ENCODE results near the gene AGAP1.

The AGAP1 gene

GRCh38 chr2:235506997-235507615, 13.3 kb downstream of the AGAP1 start:
- WGBS, 2 experiments: 85 to 86% methylated on average over 25 of the region's 25 CpGs
- no peaks in the 10 kb centered on the region for H3K9me3 ChIP-seq (ENCODE audit: control insufficient read depth, low read length)
- peaks cover 31% of the 10 kb centered on the region for H3K4me1 ChIP-seq (ENCODE audit: control insufficient read depth, insufficient read depth, low read length)
- H3K4me3 ChIP-seq (ENCODE audit: insufficient read depth, low read depth, low read length): no peak overlapping the region
- H3K27me3 ChIP-seq (ENCODE audit: control insufficient read depth, insufficient read depth, low read length, poor library complexity, severe bottlenecking): no peaks in the 10 kb centered on the region
- H3K36me3 ChIP-seq (ENCODE audit: control insufficient read depth, insufficient read depth, low read length): no peaks in the 10 kb centered on the region
- no peak overlapping the region for H3K27ac ChIP-seq (ENCODE audit: insufficient read depth, low read depth, low read length, poor library complexity, severe bottlenecking)

DNA sequence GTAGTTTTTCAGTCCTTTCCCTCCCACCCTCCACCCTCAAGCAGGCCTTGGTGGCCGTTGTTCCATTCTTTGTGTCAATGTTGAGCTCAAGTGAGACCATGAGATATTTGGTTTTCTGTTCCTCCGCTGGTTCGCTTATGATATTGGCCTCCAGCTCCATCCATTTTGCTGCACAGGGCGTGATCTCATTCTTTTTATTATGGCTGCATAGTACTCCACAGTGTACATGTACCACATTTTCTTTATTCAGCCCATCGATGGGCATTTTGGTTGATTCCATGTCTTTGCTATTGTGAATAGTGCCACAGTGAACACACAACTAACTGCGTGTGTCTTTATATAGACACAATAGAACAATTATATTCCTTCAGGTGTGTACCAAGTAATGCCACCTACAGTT, 14.1 kb downstream of the AGAP1 start:
- 91% methylated on average over 5 to 6 of the region's 6 CpGs for WGBS, 2 experiments
- peaks cover 25% of the 10 kb centered on the region for H3K4me1 ChIP-seq (ENCODE audit: control insufficient read depth, insufficient read depth, low read length)
- no peak overlapping the region for H3K27ac ChIP-seq (ENCODE audit: insufficient read depth, low read depth, low read length, poor library complexity, severe bottlenecking)
- no peaks in the 10 kb centered on the region for H3K36me3 ChIP-seq (ENCODE audit: control insufficient read depth, insufficient read depth, low read length)
- no peaks in the 10 kb centered on the region for H3K9me3 ChIP-seq (ENCODE audit: control insufficient read depth, low read length)
- no peaks in the 10 kb centered on the region for H3K27me3 ChIP-seq (ENCODE audit: control insufficient read depth, insufficient read depth, low read length, poor library complexity, severe bottlenecking)
- no peak overlapping the region for H3K4me3 ChIP-seq (ENCODE audit: insufficient read depth, low read depth, low read length)

GRCh38 chr2:235508371-235509160, 14.7 kb downstream of the AGAP1 start:
- Histone ChIP-seq H3K36me3 (ENCODE audit: control insufficient read depth, insufficient read depth, low read length) (no peaks in the 10 kb centered on the region), H3K27me3 (ENCODE audit: control insufficient read depth, insufficient read depth, low read length, poor library complexity, severe bottlenecking) (no peaks in the 10 kb centered on the region), H3K4me3 (ENCODE audit: insufficient read depth, low read depth, low read length) (no peak overlapping the region), H3K9me3 (ENCODE audit: control insufficient read depth, low read length) (no peaks in the 10 kb centered on the region), H3K4me1 (ENCODE audit: control insufficient read depth, insufficient read depth, low read length) (peaks cover 18% of the 10 kb centered on the region), H3K27ac (ENCODE audit: insufficient read depth, low read depth, low read length, poor library complexity, severe bottlenecking) (no peak overlapping the region)
- 93 to 95% methylated on average over 26 of the region's 26 CpGs for WGBS, 2 experiments

DNA sequence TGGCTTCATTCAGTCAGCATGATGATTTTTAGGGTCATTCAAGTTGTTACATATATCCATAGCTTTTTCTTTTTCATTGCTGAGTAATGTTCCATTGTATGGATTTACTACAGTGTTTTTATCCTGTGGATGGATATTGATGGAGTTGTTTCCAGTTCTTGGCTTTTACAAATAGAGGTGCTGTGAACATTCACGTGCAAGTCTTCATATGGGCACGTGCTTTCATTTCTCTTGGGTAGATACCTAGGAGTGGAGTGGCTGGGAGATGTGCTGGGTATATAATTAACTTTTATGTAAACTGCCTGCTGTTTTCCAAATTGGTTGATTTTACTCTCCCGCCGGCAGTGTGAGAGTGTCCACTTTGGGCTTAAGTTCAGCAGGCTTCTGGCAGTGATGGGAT, 16.5 kb downstream of the AGAP1 start:
- no peaks in the 10 kb centered on the region for H3K36me3 ChIP-seq (ENCODE audit: control insufficient read depth, insufficient read depth, low read length)
- H3K27me3 ChIP-seq (ENCODE audit: control insufficient read depth, insufficient read depth, low read length, poor library complexity, severe bottlenecking): no peaks in the 10 kb centered on the region
- no peak overlapping the region for H3K4me3 ChIP-seq (ENCODE audit: insufficient read depth, low read depth, low read length)
- H3K4me1 ChIP-seq (ENCODE audit: control insufficient read depth, insufficient read depth, low read length): peaks cover 8% of the 10 kb centered on the region
- WGBS, 2 experiments: 93 to 95% methylated on average over 4 of the region's 4 CpGs
- H3K9me3 ChIP-seq (ENCODE audit: control insufficient read depth, low read length): no peaks in the 10 kb centered on the region
- no peak overlapping the region for H3K27ac ChIP-seq (ENCODE audit: insufficient read depth, low read depth, low read length, poor library complexity, severe bottlenecking)

DNA sequence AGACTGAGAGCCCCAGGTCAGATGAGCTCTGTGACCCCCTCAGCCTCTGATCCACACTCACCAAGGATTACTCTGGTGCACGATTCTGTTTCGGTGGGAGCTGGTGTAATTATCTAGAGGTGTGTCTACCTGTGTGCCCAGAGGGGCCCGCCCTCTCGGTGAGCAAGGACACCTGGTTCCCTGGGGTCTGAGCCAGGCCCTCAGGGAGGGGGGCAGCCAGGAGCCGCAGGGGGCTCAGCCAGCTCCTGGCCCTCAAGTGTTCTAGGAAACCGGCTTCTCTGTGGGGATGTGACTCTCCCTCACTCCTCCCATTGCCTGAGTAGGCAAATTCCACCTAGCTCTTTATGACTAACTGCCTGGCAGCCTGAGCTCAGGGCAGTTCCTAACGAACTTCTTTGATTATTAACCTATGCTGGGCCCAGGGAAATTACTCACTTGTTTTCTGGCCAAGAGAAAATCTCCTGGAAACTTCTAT, 17.4 kb downstream of the AGAP1 start:
- Histone ChIP-seq H3K36me3 (ENCODE audit: control insufficient read depth, insufficient read depth, low read length) (no peaks in the 10 kb centered on the region), H3K4me3 (ENCODE audit: insufficient read depth, low read depth, low read length) (no peak overlapping the region), H3K9me3 (ENCODE audit: control insufficient read depth, low read length) (no peaks in the 10 kb centered on the region), H3K27ac (ENCODE audit: insufficient read depth, low read depth, low read length, poor library complexity, severe bottlenecking) (no peak overlapping the region), H3K27me3 (ENCODE audit: control insufficient read depth, insufficient read depth, low read length, poor library complexity, severe bottlenecking) (no peaks in the 10 kb centered on the region), H3K4me1 (ENCODE audit: control insufficient read depth, insufficient read depth, low read length) (peaks cover 4% of the 10 kb centered on the region)
- WGBS, 2 experiments: 60 to 66% methylated on average over 7 of the region's 7 CpGs

DNA sequence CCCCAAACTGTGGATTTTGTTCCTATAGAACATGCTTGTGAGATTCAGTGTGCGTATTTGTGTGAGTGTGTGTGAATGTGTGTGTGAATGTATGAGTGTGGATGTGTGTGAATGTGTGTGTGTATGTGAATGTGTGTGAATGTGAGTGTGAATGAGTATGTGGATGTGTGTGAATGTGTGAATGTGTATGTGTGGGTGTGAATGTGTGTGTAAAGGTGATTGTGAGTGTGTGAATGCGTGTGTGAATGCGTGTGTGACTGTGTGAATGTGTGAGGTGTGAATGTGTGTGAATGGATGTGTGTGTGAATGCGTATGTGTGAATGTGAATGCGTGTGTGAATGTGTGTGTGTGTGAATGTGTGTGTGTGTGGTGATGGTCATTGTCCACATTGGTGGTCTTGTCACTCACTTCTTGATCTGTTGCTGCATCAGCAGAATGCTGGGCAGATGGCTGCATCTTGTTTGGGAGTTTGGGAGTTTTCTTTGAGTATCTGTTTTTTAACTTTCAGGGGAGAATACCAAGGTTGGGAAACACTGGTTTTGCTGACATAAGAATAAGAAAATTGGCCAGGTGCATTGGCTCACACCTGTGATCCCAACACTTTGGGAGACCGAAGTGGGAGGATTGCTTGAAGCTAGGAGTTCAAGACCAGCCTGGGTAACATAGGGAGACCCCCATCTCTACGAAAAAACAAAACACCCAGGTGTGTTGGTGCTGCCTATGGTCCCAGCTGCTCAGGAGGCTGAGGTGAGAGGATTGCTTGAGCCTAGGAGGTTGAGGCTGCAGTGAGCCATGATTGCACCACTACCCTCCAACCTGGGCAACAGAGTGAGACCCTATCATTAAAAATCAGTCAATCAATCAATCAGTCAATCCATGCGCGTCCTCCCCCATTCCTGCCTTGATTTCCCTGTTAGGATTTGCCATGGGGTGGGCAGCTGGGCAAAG, 18.2 kb downstream of the AGAP1 start:
- Histone ChIP-seq H3K4me1 (ENCODE audit: control insufficient read depth, insufficient read depth, low read length) (peaks cover 4% of the 10 kb centered on the region), H3K9me3 (ENCODE audit: control insufficient read depth, low read length) (no peaks in the 10 kb centered on the region), H3K27ac (ENCODE audit: insufficient read depth, low read depth, low read length, poor library complexity, severe bottlenecking) (no peak overlapping the region), H3K4me3 (ENCODE audit: insufficient read depth, low read depth, low read length) (no peak overlapping the region), H3K36me3 (ENCODE audit: control insufficient read depth, insufficient read depth, low read length) (no peaks in the 10 kb centered on the region), H3K27me3 (ENCODE audit: control insufficient read depth, insufficient read depth, low read length, poor library complexity, severe bottlenecking) (no peaks in the 10 kb centered on the region)
- 91 to 93% methylated on average over 9 of the region's 9 CpGs for WGBS, 2 experiments

- Histone ChIP-seq H3K36me3 (ENCODE audit: control insufficient read depth, insufficient read depth, low read length) (no peaks in the 10 kb centered on the region), H3K27me3 (ENCODE audit: control insufficient read depth, insufficient read depth, low read length, poor library complexity, severe bottlenecking) (no peaks in the 10 kb centered on the region)
Measured at GRCh38 chr2:235512699-235513053, 18.8 kb downstream of the AGAP1 start.

GRCh38 chr2:235513984-235514626, 20.3 kb downstream of the AGAP1 start:
- H3K36me3 ChIP-seq (ENCODE audit: control insufficient read depth, insufficient read depth, low read length): no peaks in the 10 kb centered on the region
- no peak overlapping the region for H3K27ac ChIP-seq (ENCODE audit: insufficient read depth, low read depth, low read length, poor library complexity, severe bottlenecking)
- H3K4me1 ChIP-seq (ENCODE audit: control insufficient read depth, insufficient read depth, low read length): peaks cover 4% of the 10 kb centered on the region
- H3K4me3 ChIP-seq (ENCODE audit: insufficient read depth, low read depth, low read length): no peak overlapping the region
- H3K27me3 ChIP-seq (ENCODE audit: control insufficient read depth, insufficient read depth, low read length, poor library complexity, severe bottlenecking): no peaks in the 10 kb centered on the region
- no peaks in the 10 kb centered on the region for H3K9me3 ChIP-seq (ENCODE audit: control insufficient read depth, low read length)
- 95 to 96% methylated on average over 14 of the region's 14 CpGs for WGBS, 2 experiments

More at GRCh38 chr2:235512699-235513053, 18.8 kb downstream of the AGAP1 start:
- Histone ChIP-seq H3K9me3 (ENCODE audit: control insufficient read depth, low read length) (no peaks in the 10 kb centered on the region), H3K27ac (ENCODE audit: insufficient read depth, low read depth, low read length, poor library complexity, severe bottlenecking) (no peak overlapping the region), H3K4me3 (ENCODE audit: insufficient read depth, low read depth, low read length) (no peak overlapping the region), H3K4me1 (ENCODE audit: control insufficient read depth, insufficient read depth, low read length) (peaks cover 4% of the 10 kb centered on the region)
- 93 to 96% methylated on average over 4 of the region's 4 CpGs for WGBS, 2 experiments

GRCh38 chr2:235514627-235515363, 21.0 kb downstream of the AGAP1 start:
- no peak overlapping the region for H3K4me3 ChIP-seq (ENCODE audit: insufficient read depth, low read depth, low read length)
- no peaks in the 10 kb centered on the region for H3K9me3 ChIP-seq (ENCODE audit: control insufficient read depth, low read length)
- WGBS, 2 experiments: 91% methylated on average over 10 of the region's 10 CpGs
- H3K27me3 ChIP-seq (ENCODE audit: control insufficient read depth, insufficient read depth, low read length, poor library complexity, severe bottlenecking): no peaks in the 10 kb centered on the region
- H3K4me1 ChIP-seq (ENCODE audit: control insufficient read depth, insufficient read depth, low read length): peaks cover 4% of the 10 kb centered on the region
- H3K27ac ChIP-seq (ENCODE audit: insufficient read depth, low read depth, low read length, poor library complexity, severe bottlenecking): no peak overlapping the region
- H3K36me3 ChIP-seq (ENCODE audit: control insufficient read depth, insufficient read depth, low read length): no peaks in the 10 kb centered on the region
